Body of pancreas (tissue), 4 donors: ENCODE measurements around the gene ZNF324B. TPM values are rescaled to one million over a fixed set of nuclear protein-coding genes. Genes with fewer than 3 reads are reported as not detected.

Experiments used
- ATAC-seq: fragments of 150-250 bp; one replicate; pipeline ENCODE4 v1.9.1; 2016
- DNase-seq, 4 donors: peaks; one replicate each; pipeline ENCODE4 v3.0.0-alpha.2; 2019
- H3K27ac ChIP-seq, 4 donors: fragments of 200-600 bp; sonication (generic); 1 replicate in 3 of 4; 2 replicates in 1 of 4; pipeline versions ENCODE4 v1.5.1 to v1.6.1; 2016 to 2019; ENCODE audit warnings: mild to moderate bottlenecking in 1 of 4, mixed read lengths in 1 of 4, moderate library complexity in 1 of 4
- H3K27me3 ChIP-seq, 2 donors: fragments of 200-600 bp; sonication (generic); one replicate each; pipeline ENCODE4 v1.6.0; 2016; ENCODE audit warnings: mild to moderate bottlenecking in 1 of 2
- H3K36me3 ChIP-seq, 2 donors: fragments of 200-600 bp; sonication (generic); replicated peaks in 1 of 2; 2 replicates each; pipeline ENCODE4 v1.5.1; 2016; ENCODE audit warnings: low read depth in 2 of 2; ENCODE audit not compliant: insufficient read depth in 1 of 2
- H3K4me1 ChIP-seq: fragments of 200-600 bp; sonication (generic); one replicate; pipeline ENCODE4 v1.6.0; 2016
- H3K4me3 ChIP-seq, 2 donors: fragments of 200-600 bp; sonication (generic); 1 replicate in 1 of 2; 2 replicates in 1 of 2; pipeline ENCODE4 v1.5.1; 2016 to 2019
- H3K9me3 ChIP-seq, 3 donors: fragments of 200-600 bp; sonication (generic); 1 replicate in 2 of 3; 2 replicates in 1 of 3; pipeline ENCODE4 v1.5.1; 2016
- POLR2A ChIP-seq, 3 donors: fragments of 450-650 bp; IDR thresholded peaks; one replicate each; pipeline ENCODE4 v1.6.1; 2016; ENCODE audit warnings: antibody characterized with exemption in 3 of 3, mild to moderate bottlenecking in 2 of 3
- WGBS, 2 donors: methylation state at CpG; one replicate each; pipeline ENCODE4 v1.1.5; 2017; 5-methylcytosine and 5-hydroxymethylcytosine counted together
- intact Hi-C: fragments of 100-400 bp; cut with DNase I; formaldehyde crosslinking; loops from one replicate; pipeline ENCODE4 v1.15.1; 2023
- total RNA-seq, 2 donors: library from RNA; depleted of rRNA; stranded (reverse); fragments of >200 nt; gene quantifications; one replicate each; pipeline ENCODE4 v1.1.0, GENCODE V29; 2016
- TF ChIP-seq, protein P1 (sequence below), 7 experiments: fragments of 450-650 bp in 4 of 7; fragments of 200-600 bp in 3 of 7; sonication (generic) in 3 of 7; IDR thresholded peaks; one replicate each; pipeline ENCODE4 v1.5.1; 2016 to 2019; ENCODE audit warnings: antibody characterized with exemption in 7 of 7

Gene ZNF324B
- total RNA-seq, 2 donors from 2014 or later = 4.6 to 8.6 TPM

DNA sequence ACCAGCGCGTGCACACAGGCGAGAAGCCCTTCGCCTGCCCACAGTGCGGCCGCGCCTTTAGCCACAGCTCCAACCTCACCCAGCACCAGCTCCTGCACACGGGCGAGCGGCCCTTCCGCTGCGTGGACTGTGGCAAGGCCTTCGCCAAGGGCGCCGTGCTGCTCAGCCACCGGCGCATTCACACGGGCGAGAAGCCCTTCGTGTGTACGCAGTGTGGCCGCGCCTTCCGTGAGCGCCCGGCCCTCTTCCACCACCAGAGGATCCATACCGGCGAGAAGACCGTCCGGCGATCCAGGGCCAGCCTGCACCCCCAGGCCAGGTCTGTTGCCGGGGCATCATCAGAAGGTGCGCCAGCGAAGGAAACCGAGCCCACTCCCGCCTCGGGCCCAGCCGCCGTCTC is 20.3 kb downstream of the ZNF324B start:
- no peak for DNase-seq
- TF ChIP-seq POLR2A (IDR thresholded peaks at IDR 0.05) = no peak
- TF ChIP-seq, protein P1, sequence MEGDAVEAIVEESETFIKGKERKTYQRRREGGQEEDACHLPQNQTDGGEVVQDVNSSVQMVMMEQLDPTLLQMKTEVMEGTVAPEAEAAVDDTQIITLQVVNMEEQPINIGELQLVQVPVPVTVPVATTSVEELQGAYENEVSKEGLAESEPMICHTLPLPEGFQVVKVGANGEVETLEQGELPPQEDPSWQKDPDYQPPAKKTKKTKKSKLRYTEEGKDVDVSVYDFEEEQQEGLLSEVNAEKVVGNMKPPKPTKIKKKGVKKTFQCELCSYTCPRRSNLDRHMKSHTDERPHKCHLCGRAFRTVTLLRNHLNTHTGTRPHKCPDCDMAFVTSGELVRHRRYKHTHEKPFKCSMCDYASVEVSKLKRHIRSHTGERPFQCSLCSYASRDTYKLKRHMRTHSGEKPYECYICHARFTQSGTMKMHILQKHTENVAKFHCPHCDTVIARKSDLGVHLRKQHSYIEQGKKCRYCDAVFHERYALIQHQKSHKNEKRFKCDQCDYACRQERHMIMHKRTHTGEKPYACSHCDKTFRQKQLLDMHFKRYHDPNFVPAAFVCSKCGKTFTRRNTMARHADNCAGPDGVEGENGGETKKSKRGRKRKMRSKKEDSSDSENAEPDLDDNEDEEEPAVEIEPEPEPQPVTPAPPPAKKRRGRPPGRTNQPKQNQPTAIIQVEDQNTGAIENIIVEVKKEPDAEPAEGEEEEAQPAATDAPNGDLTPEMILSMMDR (IDR thresholded peaks at IDR 0.05) = no peak

DNA sequence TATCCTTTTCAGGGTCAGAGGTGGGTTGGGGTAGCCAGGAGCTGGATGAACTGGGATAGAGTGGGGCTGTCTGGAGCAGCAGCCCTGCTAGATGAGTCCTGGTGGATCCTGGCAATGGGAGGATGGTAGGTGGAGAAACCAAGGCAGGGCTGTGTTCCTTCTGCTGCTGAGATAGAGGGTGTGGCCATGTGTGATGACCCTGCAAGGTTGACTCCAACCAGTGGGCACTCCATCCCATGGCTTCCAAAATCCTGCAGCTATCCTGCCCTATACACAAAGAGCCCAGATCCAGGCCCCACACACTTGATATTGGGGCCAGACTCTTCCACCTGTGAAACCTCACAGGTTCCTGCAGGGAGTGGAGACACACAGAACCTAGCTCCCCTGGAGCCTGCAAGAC is 22.4 kb downstream of the ZNF324B start:
- Histone ChIP-seq H3K4me1 (peaks cover 22% of the 10 kb centered on the region), H3K27me3 (no peaks in the 10 kb centered on the region), H3K4me3 (no peak overlapping the region), H3K9me3 (no peaks in the 10 kb centered on the region), H3K27ac (no peak overlapping the region), H3K36me3 (peaks cover 0 to 12% of the 10 kb centered on the region in 2 donors)
- intact Hi-C loops = no loop called here
- DNase-seq (no peak), ATAC-seq (no peak)
- TF ChIP-seq, protein P1 (IDR thresholded peaks at IDR 0.05) = no peak
- TF ChIP-seq POLR2A (IDR thresholded peaks at IDR 0.05) = no peak

More for the DNA sequence above, 20.3 kb downstream of the ZNF324B start:
- 96% methylated on average over 26 to 38 of the region's 39 CpGs for WGBS, 2 donors
- Histone ChIP-seq H3K27ac (no peak overlapping the region), H3K27me3 (no peaks in the 10 kb centered on the region), H3K4me3 (no peak overlapping the region), H3K4me1 (peaks cover 27% of the 10 kb centered on the region), H3K36me3 (peaks cover 0 to 12% of the 10 kb centered on the region in 2 donors), H3K9me3 (no peaks in the 10 kb centered on the region)
- ATAC-seq = no peak
- intact Hi-C loops = no loop called here

DNA sequence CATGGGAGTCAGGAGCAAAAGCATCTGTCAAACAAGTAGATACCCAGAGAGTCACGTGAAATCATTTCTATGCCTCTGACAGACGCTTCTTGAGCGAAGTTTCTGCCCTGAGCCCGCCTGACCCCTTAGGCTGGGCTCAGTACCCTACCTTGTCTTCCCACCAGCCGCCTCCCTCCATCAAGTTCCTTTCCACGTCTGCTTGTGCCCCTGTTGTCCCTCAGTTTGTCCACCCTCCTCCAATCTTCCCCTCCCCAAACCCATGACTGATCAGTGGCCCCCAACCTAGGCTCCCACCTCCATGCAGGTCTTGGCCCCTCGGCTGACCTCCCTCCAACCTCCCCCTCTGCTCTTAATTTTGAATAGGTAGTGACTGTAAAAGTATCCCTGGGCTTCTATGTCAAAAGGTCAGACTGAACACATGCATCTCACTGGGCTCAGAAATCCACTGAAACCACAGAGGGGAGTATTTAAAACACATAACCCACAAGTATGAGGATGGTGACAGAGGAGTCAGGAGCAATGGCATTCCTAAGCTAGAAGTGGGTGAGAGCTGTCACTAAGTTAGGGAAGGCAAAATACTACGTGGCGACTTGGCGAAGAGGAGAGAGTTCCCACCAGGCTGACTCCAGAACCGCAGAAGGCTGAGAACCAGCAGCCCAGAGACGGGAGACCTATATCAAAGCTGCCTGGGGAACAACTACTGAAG is 23.0 kb downstream of the ZNF324B start:
- Histone ChIP-seq H3K27ac (no peak overlapping the region), H3K36me3 (peaks cover 0 to 12% of the 10 kb centered on the region in 2 donors), H3K4me3 (no peak overlapping the region), H3K9me3 (no peaks in the 10 kb centered on the region), H3K4me1 (peaks cover 22% of the 10 kb centered on the region), H3K27me3 (no peaks in the 10 kb centered on the region)
- ATAC-seq (no peak), DNase-seq (no peak)
- intact Hi-C loops = no loop called here
- TF ChIP-seq POLR2A (IDR thresholded peaks at IDR 0.05) = no peak
- TF ChIP-seq, protein P1 (IDR thresholded peaks at IDR 0.05) = no peak
- 83% methylated on average over 12 of the region's 12 CpGs for WGBS, 2 donors

DNA sequence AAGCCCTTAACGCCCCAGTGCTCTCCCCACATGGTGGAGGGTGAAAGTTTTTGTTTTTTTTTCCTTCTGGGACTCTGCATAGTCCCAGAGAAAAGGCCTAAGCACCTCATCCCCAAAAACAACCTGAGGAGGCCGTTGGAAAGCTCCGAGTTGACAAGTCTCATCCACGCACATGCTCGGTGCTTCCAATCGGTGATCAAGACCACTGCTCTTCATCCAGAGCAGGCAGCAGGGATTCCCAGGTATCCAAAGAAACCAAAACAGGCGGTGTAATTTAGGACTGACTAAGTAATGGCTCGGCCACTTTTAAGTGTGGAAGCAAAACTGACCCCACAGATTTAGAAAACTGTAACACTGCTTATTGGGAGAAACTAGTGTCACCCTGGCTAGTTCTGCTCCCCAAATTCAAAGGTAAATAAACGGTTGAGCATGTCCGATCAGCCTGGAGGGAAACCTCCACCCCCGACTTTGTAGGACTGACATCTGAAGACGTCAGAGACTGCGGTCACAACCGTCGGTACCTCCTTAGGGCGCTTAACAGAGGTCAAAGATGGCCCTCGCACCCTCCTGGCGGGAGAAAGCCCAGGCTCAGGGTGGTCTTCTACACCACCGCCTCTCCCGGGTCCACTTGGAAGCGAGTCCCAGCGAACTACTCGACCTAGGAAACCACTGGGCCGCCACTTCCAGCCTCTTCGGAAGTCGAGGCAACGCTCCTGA is 23.7 kb downstream of the ZNF324B start:
- no peak for TF ChIP-seq POLR2A (IDR thresholded peaks at IDR 0.05)
- TF ChIP-seq, protein P1 (IDR thresholded peaks at IDR 0.05) = no peak
- H3K4me3 ChIP-seq = peak overlapping the region in 1 of 2 donors; percentile 42
- 23 to 54% methylated on average over 12 to 26 of the region's 27 CpGs for WGBS, 2 donors

More for the DNA sequence above, 23.7 kb downstream of the ZNF324B start:
- no peaks in the 10 kb centered on the region for H3K27me3 ChIP-seq
- H3K4me1 ChIP-seq = peaks cover 22% of the 10 kb centered on the region
- intact Hi-C loops = no loop called here
- no peaks in the 10 kb centered on the region for H3K9me3 ChIP-seq
- ATAC-seq (no peak), DNase-seq (no peak)
- H3K36me3 ChIP-seq = peaks cover 0 to 10% of the 10 kb centered on the region in 2 donors
- H3K27ac ChIP-seq = peak overlapping the region; percentile 57 to 96 (median 82)
